Prostate gland (tissue), 2 donors: Measurements from ENCODE around the gene ZC2HC1B.

Experiments
- CTCF ChIP-seq, 4 experiments: fragments of 200-600 bp in 2 of 4; fragments of 450-650 bp in 2 of 4; sonication (generic) in 2 of 4; IDR thresholded peaks; 1 replicate in 3 of 4; 2 replicates in 1 of 4; pipeline ENCODE4 v1.5.1; 2016 to 2019; ENCODE audit warnings: antibody characterized with exemption in 4 of 4, mild to moderate bottlenecking in 2 of 4, moderate library complexity in 2 of 4
- POLR2A ChIP-seq: fragments of 450-650 bp; IDR thresholded peaks from one replicate; pipeline ENCODE4 v1.6.1; 2016; ENCODE audit warnings: antibody characterized with exemption, mild to moderate bottlenecking
- POLR2AphosphoS5 ChIP-seq: sonication (generic); formaldehyde crosslinking; IDR thresholded peaks from one replicate; pipeline ENCODE4 v1.6.1; 2017; ENCODE audit warnings: antibody characterized with exemption

GRCh38 chr6:143971482-143972205, 107.4 kb downstream of the ZC2HC1B start:
- TF ChIP-seq CTCF (IDR thresholded peaks at IDR 0.05), result no peak
- no peak for TF ChIP-seq POLR2A
- no peak for TF ChIP-seq POLR2AphosphoS5
